ENCODE data around the gene DSCAML1.

DNA sequence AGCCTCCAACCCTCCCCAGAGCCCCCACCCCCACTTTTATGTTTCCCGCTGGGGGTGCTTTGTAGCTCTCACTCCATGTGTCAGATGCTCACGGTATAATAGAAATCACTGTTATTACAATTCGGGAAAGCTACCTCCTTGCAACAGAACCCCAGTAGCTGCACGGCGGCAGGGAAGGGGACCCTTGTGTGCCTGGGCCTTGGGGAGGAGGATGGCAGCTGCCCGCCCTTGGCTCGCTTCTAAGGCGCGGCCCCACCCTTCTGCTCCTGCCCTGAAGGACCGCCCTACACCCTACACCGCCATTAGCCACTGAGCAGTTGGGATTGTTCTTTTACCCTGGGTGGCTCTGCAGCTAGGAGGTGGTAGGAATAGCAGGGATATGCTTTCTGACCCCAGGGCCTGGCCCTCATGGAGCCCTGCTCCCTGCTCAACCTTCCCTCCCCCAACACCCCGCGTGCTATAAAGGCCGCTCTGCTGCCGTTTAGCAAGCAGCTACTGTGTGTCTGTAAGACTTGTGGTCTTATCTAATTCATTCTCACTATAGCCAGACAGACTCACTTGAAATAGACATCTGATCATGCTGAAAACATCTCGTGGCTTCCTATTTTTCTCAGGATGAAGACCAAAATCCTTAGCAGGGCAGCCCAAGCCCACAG is 249.7 kb downstream of the DSCAML1 start:
- TF ChIP-seq POLR2A (IDR thresholded peaks at IDR 0.05; ENCODE audit: low read depth, low read length) = no peak
- TF ChIP-seq PAX5 (IDR thresholded peaks at IDR 0.05; ENCODE audit: insufficient read depth, low read length, severe bottlenecking) = no peak
- TF ChIP-seq POLR2AphosphoS5 (IDR thresholded peaks at IDR 0.05; ENCODE audit: low read depth, low read length) = no peak
- TF ChIP-seq TAF1 (IDR thresholded peaks at IDR 0.05; ENCODE audit: low read depth, low read length) = no peak
- TF ChIP-seq POU2F2 (IDR thresholded peaks at IDR 0.05; ENCODE audit: low read depth, low read length) = no peak

All from GM12891 (cell line).